HG02938 (cell line): Measurements from ENCODE around the gene PYGM.

Source experiments
- ATAC-seq: cut with Tn5 transposase; IDR thresholded peaks from one replicate; pipeline ENCODE4 v1.9.1; 2021; ENCODE audit warnings: mild to moderate bottlenecking, moderate library complexity; ENCODE audit not compliant: unreplicated experiment

The PYGM gene

GRCh38 chr11:64792482-64792881 is 32.7 kb upstream of the PYGM start:
- ATAC-seq: no peak

- ATAC-seq: no peak
Measured at GRCh38 chr11:64791781-64792291, 32.1 kb upstream of the PYGM start.

DNA sequence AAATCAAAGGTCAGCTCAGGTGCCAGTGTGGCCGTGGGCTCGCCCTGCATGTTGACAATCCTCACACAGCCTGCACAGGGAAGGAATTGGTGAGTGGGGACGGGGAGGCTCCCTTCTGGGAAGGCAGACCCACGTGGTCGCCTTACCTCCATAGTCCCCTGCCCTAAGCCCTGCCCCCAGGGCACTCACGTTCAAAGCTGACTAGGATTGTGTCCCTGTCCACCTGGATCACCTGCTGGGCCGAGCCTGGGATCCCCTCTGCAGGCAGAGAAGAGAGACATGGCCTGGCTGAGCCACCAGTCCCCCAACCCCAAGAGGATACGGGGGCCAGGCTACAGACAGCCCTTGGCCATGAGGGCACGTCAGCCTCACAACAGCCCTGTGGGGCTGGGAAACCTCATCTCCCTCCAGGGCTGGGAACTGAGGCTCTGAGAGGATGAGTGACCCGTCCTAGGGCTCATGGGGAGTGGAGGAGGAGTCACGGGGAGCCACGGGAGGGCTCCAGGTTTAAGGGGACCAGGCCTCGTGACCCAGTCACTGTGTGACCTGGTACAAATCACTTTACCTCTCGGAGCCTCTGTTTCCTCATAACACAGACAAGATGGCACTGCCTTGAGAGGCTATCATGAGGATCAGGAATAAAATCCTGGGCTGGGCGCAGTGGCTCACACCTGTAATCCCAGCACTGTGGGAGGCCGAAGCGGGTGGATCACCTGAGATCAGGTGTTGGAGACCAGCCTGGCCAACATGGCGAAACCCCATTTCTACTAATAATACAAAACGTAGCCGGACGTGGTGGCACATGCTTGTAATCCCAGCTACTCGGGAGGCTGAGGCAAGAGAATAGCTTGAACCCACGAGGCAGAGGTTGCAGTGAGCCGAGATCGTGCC is 30.7 kb upstream of the PYGM start:
- no peak for ATAC-seq

- no peak for ATAC-seq
Measured at GRCh38 chr11:64789331-64790204, 29.8 kb upstream of the PYGM start.

- no peak for ATAC-seq
Measured at GRCh38 chr11:64788321-64789215, 28.8 kb upstream of the PYGM start.

DNA sequence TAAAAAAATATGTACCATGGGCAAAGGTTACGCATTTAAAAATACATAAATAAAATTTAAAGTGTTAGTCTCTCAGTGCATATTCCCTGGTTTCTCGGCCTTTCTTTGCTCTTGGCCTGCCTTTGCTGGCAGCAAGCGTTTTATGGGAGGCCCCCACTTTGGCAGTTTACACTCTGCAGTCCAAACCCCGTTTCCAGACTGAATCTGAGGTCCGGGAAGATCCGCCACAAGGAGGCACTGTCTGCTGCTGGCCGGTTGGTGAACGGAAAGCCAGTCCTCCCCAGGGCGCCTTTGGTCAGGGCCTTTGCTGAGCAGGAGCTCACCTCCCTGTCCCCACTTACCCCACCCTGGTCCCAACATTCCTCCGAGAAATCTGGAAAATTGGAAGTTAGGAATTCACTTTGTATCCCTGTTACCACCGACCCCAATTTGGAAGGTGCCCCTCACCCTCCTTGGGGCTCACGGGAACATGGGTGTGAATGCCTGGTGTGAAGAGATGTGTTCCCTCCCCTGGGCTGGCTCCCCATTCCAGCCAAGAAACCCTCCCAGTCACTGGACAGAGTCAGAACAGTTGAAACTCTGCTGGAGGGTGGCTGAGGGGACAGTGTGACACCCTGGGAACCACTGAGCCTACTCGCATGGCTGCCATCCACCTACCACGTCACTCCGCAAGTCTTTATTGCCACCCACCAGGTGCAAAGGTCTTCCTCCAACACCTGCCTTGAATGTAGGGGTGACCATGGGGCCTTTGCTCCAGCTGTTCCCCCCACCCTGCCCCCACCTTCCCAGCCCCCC is 27.9 kb upstream of the PYGM start:
- no peak for ATAC-seq

DNA sequence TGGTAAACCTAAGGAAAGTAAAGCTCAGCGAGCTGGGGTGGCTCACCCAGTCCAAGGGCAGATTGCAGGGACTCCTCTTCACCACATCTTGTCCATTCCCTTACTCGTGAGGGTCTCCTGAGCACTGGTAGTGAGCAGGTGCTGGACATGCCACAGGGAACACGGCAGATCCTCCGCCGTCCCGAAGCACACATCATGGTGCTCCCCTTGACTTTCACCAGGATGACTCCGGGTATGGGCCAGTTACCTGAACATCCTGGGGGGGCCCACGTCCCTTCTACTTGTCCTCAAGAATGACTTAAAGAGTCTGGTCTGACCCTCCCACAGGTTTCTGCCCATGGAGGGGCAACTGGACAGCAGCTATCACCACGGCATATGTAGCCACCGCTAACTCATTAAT is 26.5 kb upstream of the PYGM start:
- ATAC-seq: no peak

- no peak for ATAC-seq
Measured at GRCh38 chr11:64784813-64785581, 25.2 kb upstream of the PYGM start.

- ATAC-seq: peak; percentile 82
Measured at GRCh38 chr11:64778473-64779298, 18.9 kb upstream of the PYGM start, which contains the start of gene SF1. SF1 (minus strand) TSS chr11:64778542; CDS start chr11:64778392, 150 bp downstream.

DNA sequence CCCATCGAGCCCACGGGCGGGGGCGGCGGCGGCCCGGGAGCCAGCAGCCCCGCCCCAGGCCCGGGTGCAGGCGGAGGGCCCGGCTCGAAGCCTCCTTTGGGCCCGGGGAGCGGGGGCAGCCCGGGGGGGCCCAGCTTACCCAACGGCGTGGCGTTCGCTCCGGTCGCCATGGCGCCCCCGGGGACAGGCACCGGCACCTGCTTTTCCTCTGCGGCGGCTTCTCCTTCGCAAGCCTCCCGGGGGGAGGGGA is 18.4 kb upstream of the PYGM start:
- peak; percentile 4 for ATAC-seq

DNA sequence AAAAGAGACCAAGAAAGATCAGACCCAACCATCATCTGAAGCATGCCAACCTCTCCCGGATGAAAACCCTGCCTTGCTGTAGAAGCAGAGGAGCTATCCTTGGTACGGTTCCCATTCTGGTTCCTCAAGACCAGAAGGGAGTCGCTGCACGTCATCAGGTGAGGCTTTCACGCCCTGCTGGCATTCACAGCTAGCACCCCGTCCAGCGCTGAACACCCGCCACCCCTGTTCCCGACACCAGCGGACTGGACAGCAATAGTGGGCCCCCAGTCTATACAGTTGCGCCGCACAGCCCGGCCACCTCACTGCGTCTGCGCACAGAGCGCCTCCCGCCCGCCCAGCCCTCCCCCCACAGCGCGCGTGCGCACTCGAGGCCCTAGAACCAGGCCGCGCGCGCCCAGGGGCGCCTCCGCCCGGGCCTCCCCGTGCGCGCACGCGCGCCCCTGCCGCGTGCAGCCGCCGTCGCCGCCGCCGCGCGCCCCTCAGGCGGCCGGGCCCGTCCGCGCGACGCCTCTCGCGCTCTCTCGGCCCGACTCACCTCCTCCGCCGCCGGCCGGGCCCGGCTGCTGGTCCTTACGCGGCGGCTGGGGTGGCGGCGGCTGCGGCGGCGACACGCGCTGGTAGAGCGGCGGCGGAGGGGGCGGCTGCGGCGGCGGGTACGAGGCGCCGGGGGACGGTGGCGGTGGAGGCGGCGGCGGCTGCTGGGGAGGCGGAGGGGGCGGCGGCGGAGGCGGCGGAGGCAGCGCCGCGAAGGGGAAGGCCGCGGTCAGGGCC is 17.9 kb upstream of the PYGM start:
- ATAC-seq: no peak

DNA sequence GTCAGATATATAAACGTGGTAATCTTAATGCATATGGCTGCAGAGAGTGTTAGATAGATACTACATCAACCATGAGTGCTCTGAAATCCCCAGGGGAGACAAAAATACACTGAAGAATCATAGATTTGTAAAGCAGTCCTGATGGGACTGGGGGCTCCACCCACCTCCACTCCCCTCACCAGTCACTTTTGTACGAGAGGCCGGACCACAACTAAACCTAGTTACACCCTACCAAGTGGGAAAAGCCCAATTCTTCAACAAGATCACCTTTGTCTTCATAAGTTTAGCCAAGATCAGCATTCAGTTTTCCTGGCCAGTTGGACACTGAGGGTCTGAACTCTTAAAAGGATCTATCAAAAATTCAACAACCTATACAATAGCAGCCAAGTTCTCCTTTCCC is 17.1 kb upstream of the PYGM start:
- no peak for ATAC-seq

DNA sequence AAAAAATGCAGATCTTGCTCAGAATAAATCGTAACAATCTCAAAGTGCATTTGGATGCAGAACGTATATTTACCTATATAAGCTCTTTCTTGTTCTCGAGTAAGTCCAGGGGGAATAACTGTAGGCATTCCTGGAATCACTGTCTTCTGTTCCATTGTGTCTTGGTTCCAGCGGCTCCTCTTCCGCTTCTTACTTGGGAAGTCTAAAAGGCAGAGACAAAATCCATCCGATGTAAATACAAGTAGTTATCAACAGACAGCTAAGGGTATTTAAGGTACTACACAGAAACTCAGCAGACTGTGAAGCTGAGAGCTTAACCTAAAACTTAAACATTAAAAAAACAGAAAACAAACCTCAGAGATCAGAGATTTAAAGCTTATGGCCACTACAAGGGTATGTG is 16.7 kb upstream of the PYGM start:
- no peak for ATAC-seq

DNA sequence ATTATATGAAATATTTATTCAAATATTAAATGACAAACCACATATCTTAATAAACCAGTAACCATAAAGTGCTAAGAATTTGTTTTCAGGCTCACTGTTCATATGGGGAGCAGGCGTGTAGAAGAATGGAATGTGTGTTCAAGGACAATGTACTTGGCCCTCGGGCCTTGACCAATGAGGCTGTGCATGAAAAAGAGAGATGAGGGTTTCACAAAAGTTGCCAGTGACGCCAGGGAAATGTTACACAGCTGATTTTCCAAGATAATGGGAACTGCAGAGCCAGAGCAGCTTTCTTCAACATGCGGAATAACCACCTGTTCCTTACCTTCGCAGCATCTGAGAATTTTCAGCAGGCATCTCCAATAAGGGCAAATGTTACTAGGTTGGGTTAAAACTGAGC is 14.4 kb upstream of the PYGM start:
- ATAC-seq: no peak

DNA sequence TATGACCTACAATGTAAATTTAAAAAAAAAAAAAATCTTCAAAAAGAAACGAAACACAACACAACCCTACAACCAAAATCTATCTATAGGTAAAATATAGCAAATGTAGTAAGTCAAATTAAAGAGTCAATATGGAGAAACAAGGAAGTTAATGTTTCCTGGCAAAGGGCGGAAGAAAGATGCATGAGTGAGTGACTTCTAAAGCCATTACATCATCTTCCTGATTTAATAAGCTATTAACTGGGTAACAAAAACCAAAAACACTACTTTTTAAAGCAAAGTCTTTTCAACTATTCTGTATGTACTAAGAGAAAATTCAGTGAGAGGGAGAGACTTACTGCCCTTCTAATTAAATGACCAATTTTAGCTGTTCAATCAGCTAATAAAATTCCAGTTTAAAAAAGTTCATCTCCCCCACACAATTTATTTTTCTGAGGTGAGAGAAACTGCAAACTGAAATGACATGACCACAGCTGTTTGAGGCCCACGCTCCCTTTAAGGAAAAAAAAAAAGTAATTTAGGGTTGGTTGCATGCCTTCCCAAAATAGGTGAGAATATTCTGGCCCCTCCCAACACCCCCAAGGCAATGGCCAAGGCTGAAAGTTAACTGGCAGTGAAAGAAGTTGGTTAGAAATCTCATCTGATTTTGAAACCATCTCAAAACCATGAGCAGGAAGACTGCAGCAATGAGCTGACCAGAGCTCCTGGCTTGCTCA is 12.7 kb upstream of the PYGM start:
- no peak for ATAC-seq

DNA sequence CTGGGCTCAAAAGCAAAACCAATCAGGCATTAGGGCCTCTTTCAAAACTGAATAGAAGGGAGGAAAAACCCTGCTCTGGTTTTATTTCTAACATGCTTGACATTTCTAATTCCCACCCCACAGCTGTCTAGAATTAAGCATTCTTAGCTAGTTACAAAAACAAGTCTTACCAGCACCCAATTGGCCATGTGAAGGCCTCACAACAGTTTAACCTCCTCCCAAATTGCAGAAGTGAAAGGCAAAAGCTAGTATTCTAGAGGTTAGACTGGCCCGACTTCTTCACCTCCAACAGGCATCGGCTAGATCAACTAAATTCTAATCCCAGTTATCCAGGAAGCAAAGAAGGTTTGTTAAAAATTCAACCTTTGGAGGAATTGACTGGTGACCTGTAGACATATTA is 12.1 kb upstream of the PYGM start:
- peak; percentile 51 for ATAC-seq

DNA sequence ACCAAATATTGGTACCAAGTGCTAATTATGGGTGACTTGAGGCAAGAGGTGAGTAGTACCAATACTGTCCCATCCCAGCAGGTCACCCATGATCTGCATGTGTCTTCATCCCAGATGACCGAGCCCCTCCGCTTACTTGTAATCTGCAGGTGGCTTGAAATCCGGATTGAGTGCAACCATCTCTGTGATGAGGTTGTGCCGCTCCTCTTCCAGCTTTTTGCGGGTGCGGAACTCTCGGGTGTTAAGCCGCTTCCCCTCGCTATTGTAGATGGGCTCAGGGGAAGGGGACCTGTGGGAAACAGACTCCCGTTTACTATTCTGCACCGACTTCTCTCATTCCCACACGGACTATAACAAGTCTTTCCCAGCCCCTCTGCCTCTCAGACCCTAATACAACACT is 10.3 kb upstream of the PYGM start:
- ATAC-seq: no peak
